Sigmoid colon (tissue), 7 donors: Measurements from ENCODE around the gene TMEM95. TPM values are rescaled to one million over a fixed set of nuclear protein-coding genes. Genes with fewer than 3 reads are reported as not detected.

Source experiments
- DNase-seq: peaks from one replicate; pipeline ENCODE4 v3.0.0-alpha.2; 2019
- H3K27ac ChIP-seq, 4 donors: fragments of 200-600 bp; sonication (generic); one replicate each; pipeline ENCODE4 v1.5.1; 2016 to 2019; ENCODE audit warnings: mild to moderate bottlenecking in 1 of 4
- H3K27me3 ChIP-seq, 3 donors: fragments of 200-600 bp; sonication (generic); one replicate each; pipeline ENCODE4 v1.5.1; 2019; ENCODE audit warnings: mild to moderate bottlenecking in 1 of 3
- H3K36me3 ChIP-seq, 4 donors: fragments of 200-600 bp; sonication (generic); one replicate each; pipeline ENCODE4 v1.5.1; 2016 to 2019
- H3K4me1 ChIP-seq, 4 donors: fragments of 200-600 bp; sonication (generic); one replicate each; pipeline ENCODE4 v1.5.1; 2017 to 2019
- H3K4me3 ChIP-seq, 4 donors: fragments of 200-600 bp; sonication (generic); one replicate each; pipeline ENCODE4 v1.5.1; 2017 to 2019; ENCODE audit warnings: mild to moderate bottlenecking in 2 of 4, moderate library complexity in 1 of 4
- H3K9me3 ChIP-seq, 4 donors: fragments of 200-600 bp in 3 of 4; sonication (generic) in 3 of 4; one replicate each; pipeline versions ENCODE4 v1.5.1 to v1.6.1; 2013 to 2019
- CTCF ChIP-seq, 4 experiments: fragments of 450-650 bp in 3 of 4; fragments of 200-600 bp in 1 of 4; IDR thresholded peaks; one replicate each; pipeline ENCODE4 v1.5.1; 2016 to 2019; ENCODE audit warnings: antibody characterized with exemption in 4 of 4, mild to moderate bottlenecking in 3 of 4, moderate library complexity in 2 of 4
- EP300 ChIP-seq, 4 donors: sonication (generic); formaldehyde crosslinking; IDR thresholded peaks; one replicate each; pipeline ENCODE4 v1.6.1; 2017; ENCODE audit warnings: antibody characterized with exemption in 4 of 4
- POLR2A ChIP-seq, 2 donors: fragments of 450-650 bp; IDR thresholded peaks; one replicate each; pipeline ENCODE4 v1.6.1; 2016; ENCODE audit warnings: antibody characterized with exemption in 2 of 2, mild to moderate bottlenecking in 2 of 2, moderate library complexity in 2 of 2
- POLR2AphosphoS5 ChIP-seq, 4 donors: sonication (generic); formaldehyde crosslinking; IDR thresholded peaks; one replicate each; pipeline ENCODE4 v1.6.1; 2017; ENCODE audit warnings: antibody characterized with exemption in 4 of 4
- WGBS, 2 donors: extraction: QIAGEN DNeasy Blood & Tissue Kit; methylation state at CpG; one replicate each; pipeline ENCODE4 v1.1.7; 2013; 5-methylcytosine and 5-hydroxymethylcytosine counted together
- intact Hi-C: fragments of 100-400 bp; cut with DNase I; formaldehyde crosslinking; loops from one replicate; pipeline ENCODE4 v1.15.1; 2023
- polyA plus RNA-seq, 3 donors: library from polyadenylated mRNA; stranded (reverse); fragments of 200-250 nt; gene quantifications; one replicate each; pipeline ENCODE4 v1.2.3, GENCODE V29; 2013
- total RNA-seq, 4 donors: library from RNA; depleted of rRNA; stranded (reverse); fragments of >200 nt; gene quantifications; one replicate each; pipeline ENCODE4 v1.1.0, GENCODE V29; 2016
- donor health status: healthy with polysubstance abuse.
- donor health status: Bipolar disorder and iron deficiency.
- donor health status: healthy.

TMEM95 gene
- total and polyA plus RNA-seq, 7 donors, result not detected

GRCh38 chr17:7346761-7347614 lies 8.0 kb upstream of the TMEM95 start:
- no peaks in the 10 kb centered on the region for H3K9me3 ChIP-seq
- no peak for DNase-seq
- 70 to 89% methylated on average over 18 of the region's 18 CpGs for WGBS, 2 donors
- peaks cover 4 to 16% (median 4%) of the 10 kb centered on the region in 3 donors for H3K27me3 ChIP-seq
- H3K4me3 ChIP-seq, result no peak overlapping the region
- peaks cover 0 to 23% (median 12%) of the 10 kb centered on the region in 4 donors for H3K4me1 ChIP-seq
- TF ChIP-seq POLR2A (IDR thresholded peaks at IDR 0.05), result no peak
- TF ChIP-seq CTCF (IDR thresholded peaks at IDR 0.05), result no peak
- TF ChIP-seq EP300 (IDR thresholded peaks at IDR 0.05), result no peak
- TF ChIP-seq POLR2AphosphoS5 (IDR thresholded peaks at IDR 0.05), result no peak
- no peaks in the 10 kb centered on the region for H3K36me3 ChIP-seq
- no peak overlapping the region for H3K27ac ChIP-seq
- intact Hi-C loops, result no loop called here

GRCh38 chr17:7347630-7348477 lies 7.1 kb upstream of the TMEM95 start:
- Histone ChIP-seq H3K9me3 (no peaks in the 10 kb centered on the region), H3K27me3 (peaks cover 0 to 11% (median 2%) of the 10 kb centered on the region in 3 donors), H3K4me1 (peaks cover 0 to 32% (median 18%) of the 10 kb centered on the region in 4 donors), H3K36me3 (no peaks in the 10 kb centered on the region), H3K4me3 (no peak overlapping the region), H3K27ac (no peak overlapping the region)
- DNase-seq, result no peak
- intact Hi-C loops, result no loop called here
- WGBS, 2 donors, result 62 to 76% methylated on average over 19 of the region's 19 CpGs
- TF ChIP-seq POLR2AphosphoS5 (IDR thresholded peaks at IDR 0.05), result peak in 1 of 4 donors; percentile 5
- no peak for TF ChIP-seq CTCF (IDR thresholded peaks at IDR 0.05)

GRCh38 chr17:7348478-7349242 lies 6.3 kb upstream of the TMEM95 start:
- 74 to 80% methylated on average over 19 of the region's 19 CpGs for WGBS, 2 donors
- Histone ChIP-seq H3K4me1 (peaks cover 0 to 40% (median 26%) of the 10 kb centered on the region in 4 donors), H3K9me3 (no peaks in the 10 kb centered on the region), H3K27me3 (peaks cover 0 to 3% (median 0%) of the 10 kb centered on the region in 3 donors), H3K27ac (peak overlapping the region in 3 of 4 donors; percentile 93 to 100 (median 99)), H3K4me3 (no peak overlapping the region), H3K36me3 (no peaks in the 10 kb centered on the region)
- no peak for DNase-seq
- TF ChIP-seq CTCF (IDR thresholded peaks at IDR 0.05) (no peak), EP300 (IDR thresholded peaks at IDR 0.05) (no peak), POLR2AphosphoS5 (IDR thresholded peaks at IDR 0.05) (no peak), POLR2A (IDR thresholded peaks at IDR 0.05) (no peak)
- intact Hi-C loops, result no loop called here

- Histone ChIP-seq H3K4me1 (peaks cover 0 to 66% (median 50%) of the 10 kb centered on the region in 4 donors), H3K9me3 (no peaks in the 10 kb centered on the region), H3K27me3 (no peaks in the 10 kb centered on the region), H3K27ac (peak within 1 kb of the TSS; percentile 93 to 100 (median 98)), H3K36me3 (no peaks in the 10 kb centered on the region), H3K4me3 (peak within 1 kb of the TSS; percentile 71 to 91 (median 86))
- 1 to 2% methylated on average over 91 of the region's 91 CpGs for WGBS, 2 donors
- peak; percentile 95 for DNase-seq
- TF ChIP-seq EP300 (IDR thresholded peaks at IDR 0.05), result peak in 1 of 4 donors; percentile 23
- peak; percentile 36 to 53 for TF ChIP-seq POLR2A (IDR thresholded peaks at IDR 0.05)
- peak in 3 of 4 donors; percentile 70 to 73 (median 72) for TF ChIP-seq POLR2AphosphoS5 (IDR thresholded peaks at IDR 0.05)
- TF ChIP-seq CTCF (IDR thresholded peaks at IDR 0.05), result no peak
- intact Hi-C loops, result loop anchor here (1.0 to 2.0 kb wide), 3 partner anchors 71 to 237 kb away; partner anchors contain the start of genes POLR2A and SLC2A4
Measured at GRCh38 chr17:7351665-7352502, 3.1 kb upstream of the TMEM95 start, which contains the start of gene KCTD11. Gene KCTD11, plus strand, starts transcription at chr17:7352162.
